K562 (cell line): ENCODE results near the gene UBR4. TPM values are rescaled to one million over a fixed set of nuclear protein-coding genes. Genes with fewer than 3 reads are reported as not detected.

Experiments
- CBX5 ChIP-seq: IDR thresholded peaks from 2 replicates; pipeline ENCODE4 v1.6.1; 2014; ENCODE audit warnings: low read depth, borderline replicate concordance
- CHD2 ChIP-seq: IDR thresholded peaks from 2 replicates; pipeline ENCODE4 v1.6.1; 2011; ENCODE audit warnings: low read depth, low read length
- GABPA ChIP-seq: fragments of 200-800 bp; sonication (Bioruptor generic); conservative IDR thresholded peaks from 2 replicates; pipeline ENCODE4 v1.6.1; 2016; ENCODE audit warnings: low read depth, missing genetic modification characterization, missing compliant biosample characterization
- KLF10 ChIP-seq: fragments of 250-450 bp; sonication (Bioruptor Pico); IDR thresholded peaks from 2 replicates; pipeline ENCODE4 v1.6.1; 2021; ENCODE audit warnings: matching md5 sums
- LARP7 ChIP-seq: fragments of 450-650 bp; IDR thresholded peaks from 2 replicates; pipeline ENCODE4 v1.6.1; 2016
- NFE2L1 ChIP-seq: fragments of 450-650 bp; IDR thresholded peaks from 2 replicates; pipeline ENCODE4 v1.6.1; 2016; ENCODE audit warnings: missing genetic modification characterization, low read depth, mild to moderate bottlenecking, missing compliant biosample characterization, moderate library complexity, borderline replicate concordance
- SP1 ChIP-seq: sonication (generic); formaldehyde crosslinking; IDR thresholded peaks from 2 replicates; pipeline ENCODE4 v1.8.1; 2022; ENCODE audit warnings: mild to moderate bottlenecking, missing genetic modification reagents
- U2AF2 ChIP-seq: fragments of 200-400 bp; formaldehyde crosslinking; optimal IDR thresholded peaks from 2 replicates; pipeline ENCODE3; 2017; ENCODE audit warnings: low read depth, mild to moderate bottlenecking, low read length
- ZFP91 ChIP-seq: sonication (generic); formaldehyde crosslinking; IDR thresholded peaks from 2 replicates; pipeline ENCODE4 v1.8.0; 2022; ENCODE audit warnings: mild to moderate bottlenecking, missing genetic modification reagents
- ZNF354B ChIP-seq: fragments of 250-450 bp; sonication (Bioruptor Pico); IDR thresholded peaks from 2 replicates; pipeline ENCODE4 v1.4.0; 2020
- ZNF431 ChIP-seq: sonication (generic); formaldehyde crosslinking; IDR thresholded peaks from 2 replicates; pipeline ENCODE4 v1.8.0; 2022; ENCODE audit warnings: mild to moderate bottlenecking, missing genetic modification reagents
- ZNF655 ChIP-seq: fragments of 250-450 bp; sonication (Bioruptor Pico); IDR thresholded peaks from 2 replicates; pipeline ENCODE4 v1.5.0; 2021
- polyA plus RNA-seq, 8 experiments: library from polyadenylated mRNA; depleted of rRNA in 4 of 8; stranded (reverse) in 5 of 8; unstranded in 3 of 8; fragments of >200 nt; fragmentation: Nextera tagmentation in 2 of 8; fragmentation: Illumina TruSeq in 1 of 8; extraction: Ambion mirVana in 2 of 8; extraction: Trizol in 1 of 8; gene quantifications; 2 replicates each; pipeline versions ENCODE4 v1.2.1 to v1.2.3, GENCODE V29; 2011 to 2014; ENCODE audit warnings: inconsistent platforms in 1 of 8, missing spikeins in 1 of 8
- total RNA-seq, 7 experiments: library from RNA; depleted of rRNA in 6 of 7; stranded (reverse); fragments of >200 nt in 6 of 7; fragmentation: Illumina TruSeq in 2 of 7; extraction: Trizol in 2 of 7; gene quantifications; 2 replicates each; pipeline versions ENCODE4 v1.2.1 to v1.2.3, GENCODE V29; 2011 to 2021; ENCODE audit warnings: low replicate concordance in 1 of 7
- TF ChIP-seq, protein P1 (sequence below): fragments of 200-800 bp; sonication (Bioruptor generic); IDR thresholded peaks from 2 replicates; pipeline ENCODE4 v1.6.1; 2016; ENCODE audit warnings: missing genetic modification characterization, missing compliant biosample characterization
- TF ChIP-seq, protein P2 (sequence below), 2 experiments: fragments of 450-650 bp in 1 of 2; sonication (generic) in 1 of 2; formaldehyde crosslinking in 1 of 2; IDR thresholded peaks in 1 of 2; conservative IDR thresholded peaks in 1 of 2; 2 replicates each; pipeline versions ENCODE4 v1.6.1 to v1.8.1; 2016 to 2023; ENCODE audit warnings: mild to moderate bottlenecking in 2 of 2, moderate library complexity in 2 of 2, inconsistent platforms in 1 of 2, missing genetic modification reagents in 1 of 2
- TF ChIP-seq, protein P3 (sequence below): sonication (generic); formaldehyde crosslinking; IDR thresholded peaks from 2 replicates; pipeline ENCODE4 v1.8.1; 2023; ENCODE audit warnings: mild to moderate bottlenecking, missing genetic modification reagents

The UBR4 gene
- total and polyA plus RNA-seq, 9 of the 15 experiments (the other 6 are each of a cell fraction or from before 2014, with no cell fraction given): 55.4 to 277 (median 123) TPM

DNA sequence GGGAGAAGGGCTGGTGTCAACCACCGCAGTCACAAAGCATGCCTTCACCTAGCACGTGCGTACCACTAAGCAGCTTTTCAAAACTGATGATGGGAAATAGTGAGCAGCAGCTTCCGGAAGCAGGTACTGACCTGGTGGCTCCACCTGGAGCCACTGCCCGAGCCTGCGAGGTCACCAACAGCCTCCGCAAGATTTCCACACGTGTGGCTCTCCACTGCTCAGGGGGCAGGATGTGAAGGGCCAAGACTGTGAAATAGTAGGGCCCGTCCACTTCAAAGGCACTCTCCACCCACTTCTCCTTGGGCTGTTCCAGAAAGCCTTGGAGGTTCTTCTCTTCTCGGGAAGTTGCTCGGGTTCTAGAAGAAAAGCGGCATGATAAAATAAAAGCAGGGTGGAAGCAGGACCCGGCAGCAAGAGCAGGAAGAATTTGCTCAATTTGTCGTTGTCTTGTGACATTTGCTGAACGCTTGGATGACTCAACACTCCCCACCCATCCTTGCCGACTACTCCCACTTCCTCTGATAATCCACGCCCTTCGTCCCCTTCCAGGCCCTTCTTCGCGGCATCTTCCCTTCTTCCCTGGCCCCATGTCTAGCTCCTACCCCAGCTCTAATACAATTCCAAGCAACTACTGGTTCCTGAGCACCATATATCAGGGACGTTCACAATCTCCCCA is 128.7 kb downstream of the UBR4 start (continued):
- TF ChIP-seq, protein P1, sequence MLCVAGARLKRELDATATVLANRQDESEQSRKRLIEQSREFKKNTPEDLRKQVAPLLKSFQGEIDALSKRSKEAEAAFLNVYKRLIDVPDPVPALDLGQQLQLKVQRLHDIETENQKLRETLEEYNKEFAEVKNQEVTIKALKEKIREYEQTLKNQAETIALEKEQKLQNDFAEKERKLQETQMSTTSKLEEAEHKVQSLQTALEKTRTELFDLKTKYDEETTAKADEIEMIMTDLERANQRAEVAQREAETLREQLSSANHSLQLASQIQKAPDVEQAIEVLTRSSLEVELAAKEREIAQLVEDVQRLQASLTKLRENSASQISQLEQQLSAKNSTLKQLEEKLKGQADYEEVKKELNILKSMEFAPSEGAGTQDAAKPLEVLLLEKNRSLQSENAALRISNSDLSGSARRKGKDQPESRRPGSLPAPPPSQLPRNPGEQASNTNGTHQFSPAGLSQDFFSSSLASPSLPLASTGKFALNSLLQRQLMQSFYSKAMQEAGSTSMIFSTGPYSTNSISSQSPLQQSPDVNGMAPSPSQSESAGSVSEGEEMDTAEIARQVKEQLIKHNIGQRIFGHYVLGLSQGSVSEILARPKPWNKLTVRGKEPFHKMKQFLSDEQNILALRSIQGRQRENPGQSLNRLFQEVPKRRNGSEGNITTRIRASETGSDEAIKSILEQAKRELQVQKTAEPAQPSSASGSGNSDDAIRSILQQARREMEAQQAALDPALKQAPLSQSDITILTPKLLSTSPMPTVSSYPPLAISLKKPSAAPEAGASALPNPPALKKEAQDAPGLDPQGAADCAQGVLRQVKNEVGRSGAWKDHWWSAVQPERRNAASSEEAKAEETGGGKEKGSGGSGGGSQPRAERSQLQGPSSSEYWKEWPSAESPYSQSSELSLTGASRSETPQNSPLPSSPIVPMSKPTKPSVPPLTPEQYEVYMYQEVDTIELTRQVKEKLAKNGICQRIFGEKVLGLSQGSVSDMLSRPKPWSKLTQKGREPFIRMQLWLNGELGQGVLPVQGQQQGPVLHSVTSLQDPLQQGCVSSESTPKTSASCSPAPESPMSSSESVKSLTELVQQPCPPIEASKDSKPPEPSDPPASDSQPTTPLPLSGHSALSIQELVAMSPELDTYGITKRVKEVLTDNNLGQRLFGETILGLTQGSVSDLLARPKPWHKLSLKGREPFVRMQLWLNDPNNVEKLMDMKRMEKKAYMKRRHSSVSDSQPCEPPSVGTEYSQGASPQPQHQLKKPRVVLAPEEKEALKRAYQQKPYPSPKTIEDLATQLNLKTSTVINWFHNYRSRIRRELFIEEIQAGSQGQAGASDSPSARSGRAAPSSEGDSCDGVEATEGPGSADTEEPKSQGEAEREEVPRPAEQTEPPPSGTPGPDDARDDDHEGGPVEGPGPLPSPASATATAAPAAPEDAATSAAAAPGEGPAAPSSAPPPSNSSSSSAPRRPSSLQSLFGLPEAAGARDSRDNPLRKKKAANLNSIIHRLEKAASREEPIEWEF (CRISPR knock-in tag): no peak
- TF ChIP-seq CHD2: no peak
- TF ChIP-seq CBX5: no peak
- no peak for TF ChIP-seq ZFP91 (CRISPR knock-in tag)
- TF ChIP-seq, protein P2, sequence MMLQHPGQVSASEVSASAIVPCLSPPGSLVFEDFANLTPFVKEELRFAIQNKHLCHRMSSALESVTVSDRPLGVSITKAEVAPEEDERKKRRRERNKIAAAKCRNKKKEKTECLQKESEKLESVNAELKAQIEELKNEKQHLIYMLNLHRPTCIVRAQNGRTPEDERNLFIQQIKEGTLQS (IDR thresholded peaks at IDR 0.05): peak; percentile 92
- TF ChIP-seq, protein P2 (CRISPR knock-in tag; conservative IDR thresholded peaks at IDR 0.05): peak; percentile 47; the same call in 1 of the 2 replicates
- TF ChIP-seq LARP7: no peak
- TF ChIP-seq ZNF655 (CRISPR knock-in tag): no peak
- no peak; the same call in 1 of the 2 replicates for TF ChIP-seq NFE2L1
- no peak; the same call in 1 of the 2 replicates for TF ChIP-seq SP1
- TF ChIP-seq ZNF431 (CRISPR knock-in tag): no peak
- TF ChIP-seq, protein P3, sequence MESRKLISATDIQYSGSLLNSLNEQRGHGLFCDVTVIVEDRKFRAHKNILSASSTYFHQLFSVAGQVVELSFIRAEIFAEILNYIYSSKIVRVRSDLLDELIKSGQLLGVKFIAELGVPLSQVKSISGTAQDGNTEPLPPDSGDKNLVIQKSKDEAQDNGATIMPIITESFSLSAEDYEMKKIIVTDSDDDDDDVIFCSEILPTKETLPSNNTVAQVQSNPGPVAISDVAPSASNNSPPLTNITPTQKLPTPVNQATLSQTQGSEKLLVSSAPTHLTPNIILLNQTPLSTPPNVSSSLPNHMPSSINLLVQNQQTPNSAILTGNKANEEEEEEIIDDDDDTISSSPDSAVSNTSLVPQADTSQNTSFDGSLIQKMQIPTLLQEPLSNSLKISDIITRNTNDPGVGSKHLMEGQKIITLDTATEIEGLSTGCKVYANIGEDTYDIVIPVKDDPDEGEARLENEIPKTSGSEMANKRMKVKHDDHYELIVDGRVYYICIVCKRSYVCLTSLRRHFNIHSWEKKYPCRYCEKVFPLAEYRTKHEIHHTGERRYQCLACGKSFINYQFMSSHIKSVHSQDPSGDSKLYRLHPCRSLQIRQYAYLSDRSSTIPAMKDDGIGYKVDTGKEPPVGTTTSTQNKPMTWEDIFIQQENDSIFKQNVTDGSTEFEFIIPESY: no peak
- no peak for TF ChIP-seq KLF10 (CRISPR knock-in tag)
- TF ChIP-seq ZNF354B: no peak
- no peak for TF ChIP-seq U2AF2
- TF ChIP-seq GABPA: peak; percentile 60
